ENCODE results near the gene ZDHHC11B.

DNA sequence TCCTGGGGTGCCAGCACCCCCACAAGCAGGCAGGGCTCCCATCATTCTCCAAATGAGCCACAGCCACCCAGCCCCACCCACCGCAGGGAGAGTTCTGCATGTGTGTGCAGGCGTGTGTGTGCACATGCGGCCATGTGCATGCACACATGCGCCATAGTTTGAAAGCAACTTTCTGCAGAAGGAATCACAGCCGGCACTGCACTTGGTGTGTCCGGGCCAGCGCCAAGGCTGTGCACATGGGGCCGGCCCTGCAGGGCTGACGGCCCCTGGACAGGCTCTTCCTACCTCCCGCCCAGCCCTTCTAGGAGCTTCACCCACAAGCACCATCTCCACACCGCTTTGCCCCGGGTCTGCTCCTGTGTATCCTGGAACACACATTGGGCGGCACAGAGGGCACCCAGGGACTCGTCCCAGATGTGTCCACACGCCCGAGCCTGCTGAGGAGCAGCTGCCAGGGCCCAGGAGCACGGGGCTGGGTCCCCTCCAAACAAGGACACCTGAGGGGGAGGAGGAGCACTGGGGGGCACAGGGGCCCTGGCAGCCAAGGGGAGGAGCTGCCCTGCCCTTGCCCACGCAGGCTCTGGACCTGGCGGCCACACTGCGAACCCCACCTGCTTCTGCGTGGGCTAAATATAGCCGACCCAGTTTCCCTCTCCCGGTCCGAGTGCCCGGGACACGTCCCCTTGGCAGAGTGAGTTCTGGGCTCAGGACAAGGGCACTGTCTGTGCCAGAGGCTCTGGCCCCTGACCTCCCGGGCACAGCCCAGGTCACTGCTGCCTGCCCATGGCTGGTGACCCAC is 110.5 kb downstream of the ZDHHC11B start:
- TF ChIP-seq, protein P1, sequence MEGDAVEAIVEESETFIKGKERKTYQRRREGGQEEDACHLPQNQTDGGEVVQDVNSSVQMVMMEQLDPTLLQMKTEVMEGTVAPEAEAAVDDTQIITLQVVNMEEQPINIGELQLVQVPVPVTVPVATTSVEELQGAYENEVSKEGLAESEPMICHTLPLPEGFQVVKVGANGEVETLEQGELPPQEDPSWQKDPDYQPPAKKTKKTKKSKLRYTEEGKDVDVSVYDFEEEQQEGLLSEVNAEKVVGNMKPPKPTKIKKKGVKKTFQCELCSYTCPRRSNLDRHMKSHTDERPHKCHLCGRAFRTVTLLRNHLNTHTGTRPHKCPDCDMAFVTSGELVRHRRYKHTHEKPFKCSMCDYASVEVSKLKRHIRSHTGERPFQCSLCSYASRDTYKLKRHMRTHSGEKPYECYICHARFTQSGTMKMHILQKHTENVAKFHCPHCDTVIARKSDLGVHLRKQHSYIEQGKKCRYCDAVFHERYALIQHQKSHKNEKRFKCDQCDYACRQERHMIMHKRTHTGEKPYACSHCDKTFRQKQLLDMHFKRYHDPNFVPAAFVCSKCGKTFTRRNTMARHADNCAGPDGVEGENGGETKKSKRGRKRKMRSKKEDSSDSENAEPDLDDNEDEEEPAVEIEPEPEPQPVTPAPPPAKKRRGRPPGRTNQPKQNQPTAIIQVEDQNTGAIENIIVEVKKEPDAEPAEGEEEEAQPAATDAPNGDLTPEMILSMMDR (IDR thresholded peaks at IDR 0.05): no peak
- TF ChIP-seq POLR2A (IDR thresholded peaks at IDR 0.05): no peak
